SU-DHL-6 (cell line): Measurements from ENCODE around the gene OS9.
"Not testable (repeated sequence)": the region's sequence is repeated elsewhere in the genome, so short reads cannot be mapped to it uniquely, and the experiment has no call there.

Experiments used
- H2AFZ ChIP-seq: fragments of 200-600 bp; sonication (generic); 2 replicates; pipeline ENCODE4 v1.6.1; 2014; ENCODE audit warnings: low read depth, mild to moderate bottlenecking, moderate library complexity, mixed read lengths, antibody characterized with exemption, low read length; ENCODE audit not compliant: severe bottlenecking
- H3F3A ChIP-seq: fragments of 200-600 bp; shearing (Covaris generic); 2 replicates; pipeline ENCODE4 v1.6.0; 2016; ENCODE audit warnings: antibody characterized with exemption, mild to moderate bottlenecking; ENCODE audit not compliant: insufficient read depth
- H3K27ac ChIP-seq: fragments of 200-600 bp; sonication (generic); 2 replicates; pipeline ENCODE4 v1.5.1; 2016; ENCODE audit warnings: low read depth, mild to moderate bottlenecking, low read length, moderate library complexity, mixed read lengths
- H3K27me3 ChIP-seq: fragments of 200-600 bp; sonication (generic), shearing (Covaris generic); 2 replicates; pipeline ENCODE4 v1.6.0; 2014; ENCODE audit warnings: mild to moderate bottlenecking, low read length
- H3K36me3 ChIP-seq: fragments of 200-600 bp; sonication (generic); 2 replicates; pipeline ENCODE4 v1.6.1; 2014; ENCODE audit warnings: mild to moderate bottlenecking, low read length, mixed read lengths
- H3K4me2 ChIP-seq: fragments of 300-600, 200-600 bp; shearing (Covaris generic), sonication (generic); 2 replicates; pipeline ENCODE4 v1.6.0; 2014; ENCODE audit warnings: low read length, low read depth, mild to moderate bottlenecking; ENCODE audit not compliant: poor library complexity, severe bottlenecking
- H3K4me3 ChIP-seq: fragments of 200-600 bp; sonication (generic); 2 replicates; pipeline ENCODE4 v1.5.1; 2014; ENCODE audit warnings: antibody characterized with exemption, low read length, mild to moderate bottlenecking, mixed read lengths; ENCODE audit not compliant: insufficient read depth, poor library complexity, severe bottlenecking
- H3K79me2 ChIP-seq: fragments of 200-600 bp; sonication (generic); 2 replicates; pipeline ENCODE4 v1.6.1; 2014; ENCODE audit warnings: mild to moderate bottlenecking, low read length, moderate library complexity; ENCODE audit not compliant: insufficient read depth
- H3K9ac ChIP-seq: fragments of 200-600 bp; sonication (generic); 2 replicates; pipeline ENCODE4 v1.7.0; 2014; ENCODE audit warnings: mild to moderate bottlenecking, low read length
- H3K9me2 ChIP-seq: fragments of 200-600 bp; sonication (generic); replicated peaks from 2 replicates; pipeline ENCODE4 v1.6.1; 2014; ENCODE audit warnings: low read length; ENCODE audit not compliant: insufficient read depth
- H3K9me3 ChIP-seq: fragments of 200-600 bp; sonication (generic); 2 replicates; pipeline ENCODE4 v1.6.1; 2014; ENCODE audit warnings: low read length, mixed read lengths; ENCODE audit not compliant: insufficient read depth
- H4K20me1 ChIP-seq: fragments of 200-600 bp; sonication (generic); 2 replicates; pipeline ENCODE4 v1.6.1; 2014; ENCODE audit warnings: low read depth, mild to moderate bottlenecking, antibody characterized with exemption, low read length, moderate library complexity, mixed read lengths
- EZH2phosphoT487 ChIP-seq: fragments of 200-600 bp; sonication (generic), shearing (Covaris generic); conservative IDR thresholded peaks from 2 replicates; pipeline ENCODE4 v1.6.1; 2018; ENCODE audit warnings: mild to moderate bottlenecking, antibody characterized with exemption, low read length, moderate library complexity, mixed read lengths
- TF ChIP-seq, protein P1 (sequence below): fragments of 200-600 bp; sonication (generic); IDR thresholded peaks from one replicate; pipeline ENCODE4 v1.5.1; 2017; ENCODE audit warnings: antibody characterized with exemption, mild to moderate bottlenecking, low read length, moderate library complexity; ENCODE audit not compliant: insufficient read depth, poor library complexity, severe bottlenecking

OS9 gene

DNA sequence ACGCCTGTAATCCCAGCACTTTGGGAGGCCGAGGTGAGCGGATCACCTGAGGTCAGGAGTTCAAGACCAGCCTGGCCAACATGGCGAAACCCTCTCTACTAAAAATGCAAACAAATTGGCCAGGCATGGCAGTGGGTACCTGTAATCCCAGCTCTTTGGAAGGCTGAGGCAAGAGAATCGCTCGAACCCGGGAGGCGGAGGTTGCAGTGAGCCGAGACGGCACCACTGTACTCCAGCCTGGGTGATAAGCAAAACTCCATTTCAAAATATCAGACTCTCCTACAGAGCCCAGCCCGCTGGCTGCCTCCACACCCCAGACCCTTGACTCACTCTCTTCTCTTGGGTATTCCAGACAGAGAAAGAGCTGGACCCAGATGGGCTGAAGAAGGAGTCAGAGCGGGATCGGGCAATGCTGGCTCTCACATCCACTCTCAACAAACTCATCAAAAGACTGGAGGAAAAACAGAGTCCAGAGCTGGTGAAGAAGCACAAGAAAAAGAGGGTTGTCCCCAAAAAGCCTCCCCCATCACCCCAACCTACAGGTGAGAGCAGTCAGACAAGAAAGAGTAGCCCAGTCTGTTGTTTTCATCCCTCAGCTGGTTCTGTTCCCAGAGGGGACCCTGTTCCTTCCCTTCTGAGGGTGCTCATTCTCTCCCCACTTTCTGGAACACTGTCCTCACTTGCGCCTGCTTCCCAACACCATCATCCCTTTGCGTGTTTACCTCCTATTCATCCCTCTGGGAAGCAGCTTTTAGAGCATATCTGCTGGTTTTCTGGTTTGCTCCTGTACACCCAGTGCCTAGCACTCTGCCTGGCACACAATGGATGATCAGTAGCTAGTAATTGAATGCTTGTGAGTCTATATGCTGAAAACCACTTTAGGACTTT, 25.0 kb downstream of the OS9 start:
- Histone ChIP-seq H3K4me2 (no peak overlapping the region), H3K79me2 (no peaks in the 10 kb centered on the region), H3K27me3 (no peaks in the 10 kb centered on the region), H4K20me1 (no peaks in the 10 kb centered on the region), H3K9ac (no peak overlapping the region), H3F3A (no peaks in the 10 kb centered on the region), H2AFZ (no peak overlapping the region), H3K27ac (no peak overlapping the region), H3K4me3 (no peak overlapping the region), H3K9me3 (no peaks in the 10 kb centered on the region), H3K9me2 (no peaks in the 10 kb centered on the region), H3K36me3 (0 out of 2 replicates have a peak, but pooled peaks cover 3% of the 10 kb centered on the region)
- TF ChIP-seq, protein P1, sequence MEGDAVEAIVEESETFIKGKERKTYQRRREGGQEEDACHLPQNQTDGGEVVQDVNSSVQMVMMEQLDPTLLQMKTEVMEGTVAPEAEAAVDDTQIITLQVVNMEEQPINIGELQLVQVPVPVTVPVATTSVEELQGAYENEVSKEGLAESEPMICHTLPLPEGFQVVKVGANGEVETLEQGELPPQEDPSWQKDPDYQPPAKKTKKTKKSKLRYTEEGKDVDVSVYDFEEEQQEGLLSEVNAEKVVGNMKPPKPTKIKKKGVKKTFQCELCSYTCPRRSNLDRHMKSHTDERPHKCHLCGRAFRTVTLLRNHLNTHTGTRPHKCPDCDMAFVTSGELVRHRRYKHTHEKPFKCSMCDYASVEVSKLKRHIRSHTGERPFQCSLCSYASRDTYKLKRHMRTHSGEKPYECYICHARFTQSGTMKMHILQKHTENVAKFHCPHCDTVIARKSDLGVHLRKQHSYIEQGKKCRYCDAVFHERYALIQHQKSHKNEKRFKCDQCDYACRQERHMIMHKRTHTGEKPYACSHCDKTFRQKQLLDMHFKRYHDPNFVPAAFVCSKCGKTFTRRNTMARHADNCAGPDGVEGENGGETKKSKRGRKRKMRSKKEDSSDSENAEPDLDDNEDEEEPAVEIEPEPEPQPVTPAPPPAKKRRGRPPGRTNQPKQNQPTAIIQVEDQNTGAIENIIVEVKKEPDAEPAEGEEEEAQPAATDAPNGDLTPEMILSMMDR = no peak

GRCh38 chr12:57719777-57720605, 26.1 kb downstream of the OS9 start:
- Histone ChIP-seq H2AFZ (no peak overlapping the region), H3K36me3 (0 out of 2 replicates have a peak, but pooled peaks cover 3% of the 10 kb centered on the region), H3K4me3 (no peak overlapping the region), H3K27ac (no peak overlapping the region), H4K20me1 (no peaks in the 10 kb centered on the region), H3K79me2 (no peaks in the 10 kb centered on the region), H3K9me3 (no peaks in the 10 kb centered on the region), H3K9me2 (no peaks in the 10 kb centered on the region), H3K4me2 (no peak overlapping the region), H3K9ac (no peak overlapping the region), H3F3A (no peaks in the 10 kb centered on the region), H3K27me3 (no peaks in the 10 kb centered on the region)
- TF ChIP-seq, protein P1 = no peak
- no peak for TF ChIP-seq EZH2phosphoT487

- no peak overlapping the region for H3K4me3 ChIP-seq
- no peaks in the 10 kb centered on the region for H3F3A ChIP-seq
- no peaks in the 10 kb centered on the region for H4K20me1 ChIP-seq
- no peaks in the 10 kb centered on the region for H3K27me3 ChIP-seq
- H3K36me3 ChIP-seq = 0 out of 2 replicates have a peak, but pooled peaks cover 3% of the 10 kb centered on the region
- no peak overlapping the region for H3K27ac ChIP-seq
- H3K4me2 ChIP-seq = no peak overlapping the region
- H3K9ac ChIP-seq = no peak overlapping the region
- H3K9me2 ChIP-seq = no peaks in the 10 kb centered on the region
- H2AFZ ChIP-seq = no peak overlapping the region
- no peaks in the 10 kb centered on the region for H3K79me2 ChIP-seq
- H3K9me3 ChIP-seq = no peaks in the 10 kb centered on the region
- TF ChIP-seq, protein P1 = no peak
- TF ChIP-seq EZH2phosphoT487 = no peak
Measured at GRCh38 chr12:57720606-57721595, 27.0 kb downstream of the OS9 start.

GRCh38 chr12:57721846-57722608, 28.1 kb downstream of the OS9 start:
- H3K36me3 ChIP-seq, H3F3A ChIP-seq, H2AFZ ChIP-seq, H3K9ac ChIP-seq, H3K27ac ChIP-seq, H3K9me2 ChIP-seq, H3K79me2 ChIP-seq, H4K20me1 ChIP-seq, H3K4me2 ChIP-seq, H3K4me3 ChIP-seq, H3K27me3 ChIP-seq, H3K9me3 ChIP-seq: not testable (repeated sequence)
